H1 (cell line): ENCODE data around the gene RALGAPA1. TPM values are rescaled to one million over a fixed set of nuclear protein-coding genes. Genes with fewer than 3 reads are reported as not detected.

Experiments
- RBBP5 ChIP-seq: IDR thresholded peaks from 2 replicates; pipeline ENCODE4 v1.7.1; 2012; ENCODE audit warnings: low read depth, mild to moderate bottlenecking, inconsistent platforms, low read length, moderate library complexity, borderline replicate concordance
- SRF ChIP-seq: IDR thresholded peaks from 2 replicates; pipeline ENCODE4 v1.6.1; 2011; ENCODE audit warnings: mild to moderate bottlenecking, low read depth, low read length, moderate library complexity
- TCF12 ChIP-seq: IDR thresholded peaks from 2 replicates; pipeline ENCODE4 v1.6.1; 2011; ENCODE audit warnings: low read depth, mild to moderate bottlenecking, low read length
- YY1 ChIP-seq: IDR thresholded peaks from 2 replicates; pipeline ENCODE4 v1.6.1; 2011; ENCODE audit warnings: low read depth, mild to moderate bottlenecking, low read length
- polyA plus RNA-seq, 7 experiments: library from polyadenylated mRNA; depleted of rRNA in 3 of 7; stranded (reverse) in 5 of 7; unstranded in 2 of 7; fragments of >200 nt in 5 of 7; fragments of 200-250 nt in 2 of 7; gene quantifications; 1 replicate in 5 of 7; 2 replicates in 1 of 7; 4 replicates in 1 of 7; pipeline versions ENCODE4 v1.2.1 to v1.2.3, GENCODE V29; 2011 to 2013; ENCODE audit warnings: missing spikeins in 2 of 7, mixed read lengths in 2 of 7
- total RNA-seq: library from RNA; stranded (reverse); fragmentation: NEBNext Ultra II Directional; extraction: Animal tissue kit (Norgen Biotek cat#: 25700); gene quantifications from 2 replicates; pipeline ENCODE4 v1.2.1, GENCODE V29; 2021

RALGAPA1 gene
- total and polyA plus RNA-seq, 2 of the 8 experiments (the other 6 are each of a cell fraction or from before 2014, with no cell fraction given) = 4.2 to 26.7 TPM

GRCh38 chr14:35503646-35504045 lies 305.4 kb downstream of the RALGAPA1 start (continued):
- TF ChIP-seq SRF = no peak
- no peak for TF ChIP-seq YY1
- no peak for TF ChIP-seq RBBP5
- TF ChIP-seq TCF12 = no peak
- TF ChIP-seq, all 59 proteins: peak for 0
